SJSA1 (cell line): ENCODE results near the gene SPINK9. TPM values are rescaled to one million over a fixed set of nuclear protein-coding genes. Genes with fewer than 3 reads are reported as not detected.

Source experiments
- DNase-seq, 2 experiments: peaks; one replicate each; pipeline ENCODE4 v3.0.0-alpha.2; 2015 to 2020; ENCODE audit warnings: low spot score in 2 of 2, low read depth in 1 of 2
- H3K27ac ChIP-seq: fragments of 250-450 bp; sonication (Bioruptor Pico); 2 replicates; pipeline ENCODE4 v1.5.1; 2020; ENCODE audit warnings: mild to moderate bottlenecking, moderate library complexity
- H3K27me3 ChIP-seq: fragments of 250-450 bp; sonication (Bioruptor Pico); replicated peaks from 2 replicates; pipeline ENCODE4 v1.5.1; 2020; ENCODE audit warnings: mild to moderate bottlenecking, moderate library complexity
- H3K36me3 ChIP-seq: fragments of 250-450 bp; sonication (Bioruptor Pico); 2 replicates; pipeline ENCODE4 v1.5.1; 2020; ENCODE audit warnings: mild to moderate bottlenecking
- H3K4me1 ChIP-seq: fragments of 250-450 bp; sonication (Bioruptor Pico); replicated peaks from 2 replicates; pipeline ENCODE4 v1.6.1; 2021; ENCODE audit warnings: mild to moderate bottlenecking
- H3K4me3 ChIP-seq: fragments of 250-450 bp; sonication (Bioruptor Pico); 2 replicates; pipeline ENCODE4 v1.5.1; 2020; ENCODE audit warnings: mild to moderate bottlenecking
- H3K9me3 ChIP-seq: fragments of 250-450 bp; sonication (Bioruptor Pico); replicated peaks from 2 replicates; pipeline ENCODE4 v1.5.1; 2020; ENCODE audit warnings: mild to moderate bottlenecking
- total RNA-seq: library from RNA; depleted of rRNA; stranded (reverse); fragments of >200 nt; shearing (Covaris generic); gene quantifications from 2 replicates; pipeline ENCODE4 v1.2.3, GENCODE V29; 2014

Gene SPINK9
- total RNA-seq, 1 experiment from 2014 or later, result not detected

- Histone ChIP-seq H3K4me1 (no peaks in the 10 kb centered on the region), H3K27me3 (no peaks in the 10 kb centered on the region), H3K9me3 (no peaks in the 10 kb centered on the region), H3K27ac (no peak overlapping the region), H3K36me3 (no peaks in the 10 kb centered on the region), H3K4me3 (no peak overlapping the region)
- no peak for DNase-seq
Observed at GRCh38 chr5:148336704-148337435, 1.5 kb downstream of the SPINK9 start.

DNA sequence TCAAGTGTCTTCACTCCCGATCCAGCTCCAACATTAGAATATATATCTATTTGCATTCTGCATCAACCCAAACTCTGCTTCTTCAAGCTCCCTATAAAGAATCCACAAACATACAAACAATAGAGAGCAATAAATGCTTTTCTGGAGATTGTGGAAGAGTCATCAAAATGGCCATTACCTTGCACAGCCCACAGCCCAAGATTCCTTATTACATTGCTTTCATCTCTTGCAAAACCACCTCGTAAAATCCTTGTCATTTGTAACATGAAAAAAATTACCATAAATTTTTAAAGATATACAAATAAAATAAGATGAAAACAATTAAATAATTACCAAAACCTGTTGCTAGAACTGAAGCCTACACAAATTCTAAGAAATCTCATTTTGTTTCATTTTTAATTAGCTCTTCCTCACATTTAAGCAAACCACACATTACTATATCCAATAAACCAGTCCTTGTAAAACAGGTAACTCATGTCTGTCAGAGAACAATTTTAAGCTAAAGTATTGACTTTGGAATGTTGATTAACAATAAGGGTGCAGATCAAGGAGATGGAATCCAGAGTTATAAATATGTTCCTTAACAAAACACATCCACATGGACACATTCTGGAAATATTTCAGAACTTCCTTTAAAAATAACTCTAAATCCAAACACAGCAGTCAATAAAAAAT, 7.1 kb downstream of the SPINK9 start:
- H3K4me1 ChIP-seq, result no peaks in the 10 kb centered on the region
- no peak overlapping the region for H3K4me3 ChIP-seq
- H3K27ac ChIP-seq, result no peak overlapping the region
- H3K9me3 ChIP-seq, result no peaks in the 10 kb centered on the region
- no peak for DNase-seq
- H3K27me3 ChIP-seq, result no peaks in the 10 kb centered on the region
- no peaks in the 10 kb centered on the region for H3K36me3 ChIP-seq

DNA sequence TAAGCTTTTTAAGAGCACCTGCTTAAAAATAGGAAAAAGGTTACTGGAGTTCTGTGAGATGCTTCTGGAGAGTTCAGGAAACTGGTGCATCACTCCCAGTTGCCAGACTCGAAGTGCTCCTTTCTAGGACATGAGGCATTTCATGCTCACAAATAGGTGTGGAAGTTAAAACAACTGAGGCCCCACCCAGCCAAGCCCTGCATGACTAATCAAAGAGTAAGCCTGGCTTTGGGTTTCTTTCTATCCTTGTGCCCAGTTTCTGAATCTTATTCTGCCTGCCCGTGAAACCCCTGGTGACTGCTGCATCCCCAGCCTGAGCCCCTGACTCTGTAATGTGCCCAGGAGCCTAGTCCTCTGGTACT, 7.7 kb downstream of the SPINK9 start:
- no peaks in the 10 kb centered on the region for H3K4me1 ChIP-seq
- DNase-seq, result no peak
- no peaks in the 10 kb centered on the region for H3K9me3 ChIP-seq
- H3K4me3 ChIP-seq, result no peak overlapping the region
- no peak overlapping the region for H3K27ac ChIP-seq
- no peaks in the 10 kb centered on the region for H3K27me3 ChIP-seq
- no peaks in the 10 kb centered on the region for H3K36me3 ChIP-seq

DNA sequence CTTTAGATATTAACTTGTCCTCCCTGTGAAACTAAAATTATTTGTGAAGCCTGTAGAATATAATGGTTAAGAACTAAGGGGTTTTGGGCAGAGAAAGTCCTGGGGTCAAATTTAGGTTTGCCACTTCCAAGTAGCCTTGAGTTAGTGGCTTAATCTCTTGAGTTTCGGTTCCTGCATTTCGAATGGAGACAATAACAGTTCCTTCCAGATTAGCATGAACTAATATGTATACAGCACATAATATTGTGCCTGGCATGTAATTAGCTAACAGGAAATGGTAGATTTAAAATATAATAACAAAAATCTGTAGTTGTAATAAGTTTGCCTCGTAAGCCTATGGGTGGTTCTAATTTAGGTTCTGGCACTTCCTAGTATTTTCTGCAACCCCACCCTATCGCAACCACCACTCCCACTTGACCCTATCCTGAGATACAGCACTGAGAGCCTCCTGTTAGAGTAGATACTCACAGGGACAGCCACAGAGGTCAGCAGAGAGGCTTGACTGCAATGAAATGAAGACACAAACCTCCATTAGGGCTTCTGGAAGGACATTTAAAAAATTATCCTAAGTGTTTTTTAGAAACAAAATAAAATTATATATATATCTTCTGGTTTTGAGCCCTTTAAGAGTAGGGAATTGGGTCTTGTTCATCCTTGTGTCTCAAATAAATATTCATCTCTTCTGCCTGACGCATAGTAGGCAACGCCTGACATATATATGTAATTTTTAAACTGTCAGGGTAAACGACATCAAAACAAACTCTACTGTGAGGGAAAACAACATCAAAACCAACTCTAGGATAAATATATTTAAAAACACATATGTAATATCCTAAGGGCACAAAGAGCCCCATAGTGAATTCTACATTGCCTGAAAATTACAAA, 8.5 kb downstream of the SPINK9 start:
- DNase-seq, result no peak
- H3K9me3 ChIP-seq, result no peaks in the 10 kb centered on the region
- H3K4me3 ChIP-seq, result no peak overlapping the region

DNA sequence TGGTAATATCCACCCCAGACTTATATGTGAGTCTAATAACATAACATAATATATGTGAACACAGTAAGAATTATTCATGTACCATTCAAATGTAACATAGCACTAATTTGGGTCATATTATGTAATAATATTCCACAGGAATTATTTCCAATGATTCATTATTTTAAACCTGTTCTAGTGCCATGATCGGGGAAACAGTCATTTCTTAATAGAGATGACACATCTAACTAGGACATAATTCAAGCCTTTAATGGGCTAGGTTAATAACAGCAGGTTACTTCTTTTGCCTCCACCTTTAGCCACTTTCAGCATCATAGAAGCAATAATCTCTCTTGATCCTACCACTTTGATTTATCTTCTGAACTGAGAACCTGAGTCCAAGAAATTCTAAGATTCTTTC, 12.3 kb downstream of the SPINK9 start:
- Histone ChIP-seq H3K27me3 (no peaks in the 10 kb centered on the region), H3K27ac (no peak overlapping the region), H3K36me3 (no peaks in the 10 kb centered on the region), H3K4me1 (no peaks in the 10 kb centered on the region), H3K9me3 (no peaks in the 10 kb centered on the region), H3K4me3 (no peak overlapping the region)
- no peak for DNase-seq

More for the DNA sequence above, 8.5 kb downstream of the SPINK9 start:
- no peaks in the 10 kb centered on the region for H3K36me3 ChIP-seq
- H3K4me1 ChIP-seq, result no peaks in the 10 kb centered on the region
- H3K27ac ChIP-seq, result no peak overlapping the region
- H3K27me3 ChIP-seq, result no peaks in the 10 kb centered on the region

DNA sequence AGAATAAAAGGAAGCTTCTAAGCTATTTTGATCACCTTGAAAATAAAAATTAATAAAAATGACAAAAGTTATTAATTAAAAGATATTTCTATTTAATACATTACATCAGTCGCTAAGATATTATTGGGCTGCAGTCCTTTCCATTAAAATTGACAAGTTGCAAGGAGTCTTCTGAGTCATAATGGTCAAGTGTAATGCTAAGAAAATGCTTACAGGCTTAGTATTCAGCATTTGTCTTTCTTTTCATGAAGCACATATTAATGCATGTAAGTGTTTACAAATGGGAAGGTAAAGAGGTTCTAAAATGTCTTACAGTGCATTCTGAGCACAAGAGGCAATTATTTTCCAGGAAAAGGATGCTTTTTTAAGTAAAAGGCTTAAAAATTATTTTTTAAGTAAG, 17.3 kb downstream of the SPINK9 start:
- DNase-seq, result no peak

DNA sequence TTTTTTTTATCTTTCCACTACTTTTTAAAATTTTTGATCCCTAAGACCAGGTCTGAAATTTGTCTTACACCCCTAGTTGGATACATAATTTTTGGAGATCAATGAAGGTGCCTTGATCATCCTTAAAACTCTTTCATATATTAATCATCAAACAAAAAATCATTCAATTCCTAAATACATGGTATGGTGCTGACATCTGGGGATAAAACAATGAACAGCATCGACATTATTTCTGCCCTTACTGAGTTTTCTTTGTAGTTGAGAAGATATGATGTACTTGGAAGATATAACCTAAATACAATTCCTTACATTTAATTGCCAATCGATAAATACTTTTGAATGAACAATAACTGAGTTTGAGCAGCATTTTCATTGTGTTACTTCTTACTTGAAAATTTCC, 18.3 kb downstream of the SPINK9 start:
- no peak overlapping the region for H3K4me3 ChIP-seq
- H3K27ac ChIP-seq, result no peak overlapping the region
- H3K9me3 ChIP-seq, result no peaks in the 10 kb centered on the region
- no peaks in the 10 kb centered on the region for H3K4me1 ChIP-seq
- H3K27me3 ChIP-seq, result no peaks in the 10 kb centered on the region
- H3K36me3 ChIP-seq, result no peaks in the 10 kb centered on the region
- DNase-seq, result no peak

More for the DNA sequence above, 17.3 kb downstream of the SPINK9 start:
- Histone ChIP-seq H3K27me3 (no peaks in the 10 kb centered on the region), H3K36me3 (no peaks in the 10 kb centered on the region), H3K4me3 (no peak overlapping the region), H3K9me3 (no peaks in the 10 kb centered on the region), H3K27ac (no peak overlapping the region), H3K4me1 (no peaks in the 10 kb centered on the region)

DNA sequence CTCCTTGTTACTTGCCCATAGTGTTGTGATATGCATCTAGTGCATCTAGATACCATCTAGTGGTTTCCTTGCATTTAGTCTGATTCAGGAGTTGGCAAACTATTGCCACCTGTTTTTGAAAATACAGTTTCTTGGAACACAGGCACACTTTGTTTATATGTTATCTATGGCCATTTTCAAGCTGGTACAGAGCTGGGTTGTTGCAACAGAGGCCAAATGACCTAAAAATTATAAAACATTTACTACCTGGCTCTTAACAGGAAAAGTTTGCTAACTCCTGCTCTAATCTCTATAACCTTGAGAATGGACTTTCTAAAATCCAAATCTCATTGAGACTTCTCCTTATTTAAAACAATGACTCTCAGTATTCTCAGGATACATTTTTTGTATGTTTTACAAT, 29.0 kb downstream of the SPINK9 start:
- no peaks in the 10 kb centered on the region for H3K4me1 ChIP-seq
- no peak overlapping the region for H3K27ac ChIP-seq
- H3K4me3 ChIP-seq, result no peak overlapping the region
- H3K36me3 ChIP-seq, result no peaks in the 10 kb centered on the region
- H3K9me3 ChIP-seq, result no peaks in the 10 kb centered on the region
- DNase-seq, result no peak
- H3K27me3 ChIP-seq, result peaks cover 13% of the 10 kb centered on the region; the same call in 1 of the 2 replicates

GRCh38 chr5:148368299-148368698, 32.9 kb downstream of the SPINK9 start:
- no peak for DNase-seq
- no peak overlapping the region for H3K4me3 ChIP-seq
- H3K27me3 ChIP-seq, result peaks cover 12% of the 10 kb centered on the region; the same call in 1 of the 2 replicates
- H3K27ac ChIP-seq, result no peak overlapping the region
- H3K4me1 ChIP-seq, result no peaks in the 10 kb centered on the region; the same call in 1 of the 2 replicates
- no peaks in the 10 kb centered on the region for H3K9me3 ChIP-seq
- no peaks in the 10 kb centered on the region for H3K36me3 ChIP-seq

DNA sequence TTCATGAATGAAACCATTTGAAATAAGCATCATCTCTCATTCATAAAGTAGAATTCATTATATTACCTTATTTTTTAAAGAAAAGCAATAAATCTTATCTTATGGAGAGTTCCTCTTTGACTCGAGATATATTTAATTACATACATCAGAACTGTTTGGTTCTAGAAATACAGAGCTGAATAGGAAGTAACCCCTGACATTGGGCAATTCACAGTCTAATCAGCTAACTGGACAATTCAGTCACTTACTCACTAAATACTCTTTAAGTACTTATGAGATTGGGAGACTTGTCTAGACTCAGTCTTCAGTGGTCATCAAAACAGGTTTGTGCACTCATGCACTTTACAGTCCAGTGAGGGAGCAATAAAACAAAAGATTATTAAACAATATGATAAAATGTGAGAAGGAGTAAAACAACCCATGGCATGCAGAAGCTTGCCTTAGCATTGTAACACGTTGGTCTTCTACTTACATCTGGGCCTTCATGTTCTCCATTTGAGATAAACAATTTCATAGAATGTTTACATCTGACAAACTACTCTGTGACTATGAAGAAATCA, 36.9 kb downstream of the SPINK9 start:
- Histone ChIP-seq H3K4me3 (no peak overlapping the region), H3K4me1 (no peaks in the 10 kb centered on the region; the same call in 1 of the 2 replicates), H3K36me3 (no peaks in the 10 kb centered on the region), H3K27ac (no peak overlapping the region), H3K27me3 (no peaks in the 10 kb centered on the region), H3K9me3 (no peaks in the 10 kb centered on the region)
- DNase-seq, result no peak

GRCh38 chr5:148372893-148373292, 37.5 kb downstream of the SPINK9 start:
- no peaks in the 10 kb centered on the region for H3K36me3 ChIP-seq
- no peaks in the 10 kb centered on the region; the same call in 1 of the 2 replicates for H3K4me1 ChIP-seq
- no peak overlapping the region for H3K27ac ChIP-seq
- no peaks in the 10 kb centered on the region for H3K27me3 ChIP-seq
- no peak for DNase-seq
- no peak overlapping the region for H3K4me3 ChIP-seq
- no peaks in the 10 kb centered on the region for H3K9me3 ChIP-seq

DNA sequence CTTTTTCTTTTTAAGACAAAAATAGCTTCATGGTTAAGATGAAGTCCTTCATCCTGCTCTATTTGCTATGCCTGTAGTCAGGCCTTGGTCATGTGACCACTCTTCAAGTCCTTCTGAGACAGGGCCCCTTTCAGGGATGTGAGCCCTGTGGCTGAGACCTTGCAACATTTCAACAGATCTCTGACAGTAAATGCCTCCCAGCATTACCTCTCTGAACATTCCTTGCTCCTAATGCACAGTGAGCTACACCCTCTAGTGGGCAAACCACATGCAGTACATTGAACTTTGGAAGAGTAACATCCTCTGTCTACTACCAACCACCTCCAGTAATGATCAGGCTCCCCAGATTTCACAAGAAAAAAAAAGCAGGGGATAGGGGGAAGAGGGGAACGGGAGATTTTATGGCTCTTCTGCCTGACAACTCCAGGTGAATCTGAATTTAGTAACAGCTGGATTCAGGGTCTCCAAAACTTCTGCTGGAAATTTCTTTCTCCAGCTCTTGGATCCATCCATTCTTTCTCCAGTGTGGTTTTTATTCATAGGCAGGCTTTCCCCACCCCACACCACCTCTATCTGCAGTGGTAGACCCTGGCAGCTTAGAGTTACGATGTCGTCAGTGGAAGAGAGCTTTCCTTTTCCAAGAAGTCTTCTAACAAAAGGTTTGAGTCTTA, 39.5 kb downstream of the SPINK9 start:
- Histone ChIP-seq H3K4me1 (no peaks in the 10 kb centered on the region; the same call in 1 of the 2 replicates), H3K36me3 (no peaks in the 10 kb centered on the region), H3K9me3 (no peaks in the 10 kb centered on the region), H3K27ac (no peak overlapping the region), H3K4me3 (no peak overlapping the region), H3K27me3 (no peaks in the 10 kb centered on the region)
- DNase-seq, result peak in 1 of 2 experiments; percentile 30

DNA sequence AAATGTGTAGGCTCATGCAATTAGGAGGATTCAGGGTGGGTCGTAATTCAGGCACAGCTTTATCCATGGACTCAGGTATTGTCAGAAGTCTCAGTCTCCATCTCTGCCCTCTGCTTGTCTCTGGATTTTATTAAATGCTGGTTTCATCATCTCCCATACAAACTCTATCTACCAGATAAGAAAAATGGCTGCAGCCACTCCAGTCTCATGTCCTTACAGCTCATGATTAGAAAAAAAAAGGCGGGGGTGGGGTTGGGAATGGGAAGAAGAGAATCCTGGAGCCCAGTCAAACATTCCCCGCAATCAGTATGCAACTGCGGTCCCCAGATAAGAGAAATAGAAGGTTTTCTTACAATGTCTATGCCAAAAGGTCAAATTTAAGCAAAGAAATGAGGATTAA, 40.8 kb downstream of the SPINK9 start:
- DNase-seq, result no peak
- H3K36me3 ChIP-seq, result no peaks in the 10 kb centered on the region
- H3K4me1 ChIP-seq, result no peaks in the 10 kb centered on the region; the same call in 1 of the 2 replicates
- H3K4me3 ChIP-seq, result no peak overlapping the region
- H3K27me3 ChIP-seq, result no peaks in the 10 kb centered on the region
- no peak overlapping the region for H3K27ac ChIP-seq
- H3K9me3 ChIP-seq, result no peaks in the 10 kb centered on the region
